Lower leg skin (tissue), 4 donors: Measurements from ENCODE around the gene ABLIM1. TPM values are rescaled to one million over a fixed set of nuclear protein-coding genes. Genes with fewer than 3 reads are reported as not detected.

ENCODE experiments used
- DNase-seq, 2 donors: peaks; one replicate each; pipeline ENCODE4 v3.0.0-alpha.2; 2019; ENCODE audit warnings: low spot score in 2 of 2
- H3K4me3 ChIP-seq: fragments of 200-600 bp; sonication (generic); 2 replicates; pipeline ENCODE4 v1.5.1; 2017; ENCODE audit warnings: mild to moderate bottlenecking, low read depth; ENCODE audit not compliant: poor library complexity, severe bottlenecking
- CTCF ChIP-seq, 3 donors: fragments of 450-650 bp; IDR thresholded peaks; one replicate each; pipeline ENCODE4 v1.5.1; 2016; ENCODE audit warnings: antibody characterized with exemption in 3 of 3, mild to moderate bottlenecking in 3 of 3, moderate library complexity in 2 of 3
- POLR2A ChIP-seq, 2 donors: fragments of 450-650 bp; IDR thresholded peaks; one replicate each; pipeline ENCODE4 v1.6.1; 2016 to 2017; ENCODE audit warnings: antibody characterized with exemption in 2 of 2, mild to moderate bottlenecking in 1 of 2, moderate library complexity in 1 of 2
- WGBS, 2 donors: methylation state at CpG; one replicate each; pipeline ENCODE4 v1.1.5; 2018; 5-methylcytosine and 5-hydroxymethylcytosine counted together
- intact Hi-C: fragments of 100-400 bp; cut with DNase I; formaldehyde crosslinking; loops from one replicate; pipeline ENCODE4 v1.15.0; 2023; ENCODE audit warnings: low total_unique reads
- total RNA-seq, 4 donors: library from RNA; depleted of rRNA; stranded (reverse); fragments of >200 nt; gene quantifications; one replicate each; pipeline ENCODE4 v1.1.0, GENCODE V29; 2016

ABLIM1 gene
- total RNA-seq, 4 donors from 2014 or later, result 171 to 258 (median 209) TPM

- 24 to 29% methylated on average over 7 of the region's 7 CpGs for WGBS, 2 donors
- intact Hi-C loops, result no loop called here
- no peak overlapping the region for H3K4me3 ChIP-seq
- DNase-seq, result no peak
- TF ChIP-seq CTCF (IDR thresholded peaks at IDR 0.05) (no peak), POLR2A (IDR thresholded peaks at IDR 0.05) (no peak)
Measured at GRCh38 chr10:114635101-114635500, 23.0 kb downstream of the ABLIM1 start.

- H3K4me3 ChIP-seq, result no peak overlapping the region
- peak; percentile 84 to 94 for DNase-seq
- intact Hi-C loops, result no loop called here
- 3 to 5% methylated on average over 4 of the region's 4 CpGs for WGBS, 2 donors
- TF ChIP-seq CTCF (IDR thresholded peaks at IDR 0.05), result no peak
- no peak for TF ChIP-seq POLR2A (IDR thresholded peaks at IDR 0.05)
Measured at GRCh38 chr10:114634609-114634979, 23.5 kb downstream of the ABLIM1 start.

- TF ChIP-seq POLR2A (IDR thresholded peaks at IDR 0.05), result no peak
- TF ChIP-seq CTCF (IDR thresholded peaks at IDR 0.05), result no peak
- H3K4me3 ChIP-seq, result no peak overlapping the region
- WGBS, 2 donors, result 26 to 28% methylated on average over 13 of the region's 13 CpGs
- intact Hi-C loops, result no loop called here
- peak; percentile 65 to 87 for DNase-seq
Measured at GRCh38 chr10:114632869-114633715, 25.0 kb downstream of the ABLIM1 start.

- WGBS, 2 donors, result 1% methylated on average over 52 to 53 of the region's 53 CpGs
- intact Hi-C loops, result no loop called here
- no peak for TF ChIP-seq CTCF (IDR thresholded peaks at IDR 0.05)
- peak overlapping the region; percentile 19 for H3K4me3 ChIP-seq
- DNase-seq, result peak in 1 of 2 donors; percentile 90
Measured at GRCh38 chr10:114631666-114632417, 26.2 kb downstream of the ABLIM1 start.

GRCh38 chr10:114631090-114631665 lies 26.9 kb downstream of the ABLIM1 start:
- intact Hi-C loops, result no loop called here
- H3K4me3 ChIP-seq, result peak overlapping the region; percentile 19
- no peak for DNase-seq
- no peak for TF ChIP-seq POLR2A (IDR thresholded peaks at IDR 0.05)
- 22 to 27% methylated on average over 9 of the region's 9 CpGs for WGBS, 2 donors
